HepG2 (cell line): Measurements from ENCODE around the gene BCL2L13. TPM values are rescaled to one million over a fixed set of nuclear protein-coding genes. Genes with fewer than 3 reads are reported as not detected.

Source experiments
- BCLAF1 ChIP-seq: fragments of 450-650 bp; IDR thresholded peaks from 2 replicates; pipeline ENCODE4 v1.6.1; 2017; ENCODE audit warnings: mild to moderate bottlenecking
- CEBPZ ChIP-seq: IDR thresholded peaks from 2 replicates; pipeline ENCODE4 v1.6.1; 2012; ENCODE audit warnings: low read length, improper control_type of control experiment
- CENPX ChIP-seq: sonication (generic); formaldehyde crosslinking; IDR thresholded peaks from 2 replicates; pipeline ENCODE4 v1.9.0; 2021; ENCODE audit warnings: mild to moderate bottlenecking, missing genetic modification reagents, moderate library complexity
- CERS6 ChIP-seq: sonication (generic); formaldehyde crosslinking; IDR thresholded peaks from 2 replicates; pipeline ENCODE4 v1.5.0; 2020; ENCODE audit warnings: missing genetic modification reagents
- CREB3 ChIP-seq: sonication (generic); formaldehyde crosslinking; IDR thresholded peaks from 2 replicates; pipeline ENCODE4 v1.5.0; 2020; ENCODE audit warnings: missing genetic modification reagents
- DMTF1 ChIP-seq: sonication (generic); formaldehyde crosslinking; IDR thresholded peaks from 2 replicates; pipeline ENCODE4 v1.4.0; 2020; ENCODE audit warnings: mild to moderate bottlenecking, missing genetic modification reagents
- FOXJ3 ChIP-seq: sonication (generic); formaldehyde crosslinking; IDR thresholded peaks from 2 replicates; pipeline ENCODE4 v1.4.0; 2020; ENCODE audit warnings: missing genetic modification reagents, mild to moderate bottlenecking, borderline replicate concordance
- KLF12 ChIP-seq: sonication (generic); formaldehyde crosslinking; IDR thresholded peaks from 2 replicates; pipeline ENCODE4 v1.4.0; 2020; ENCODE audit warnings: missing genetic modification reagents, borderline replicate concordance
- POLR2G ChIP-seq: fragments of 200-400 bp; formaldehyde crosslinking; IDR thresholded peaks from 2 replicates; pipeline ENCODE4 v1.6.1; 2018; ENCODE audit warnings: mild to moderate bottlenecking, low read depth, low read length, moderate library complexity
- RBM22 ChIP-seq: fragments of 200-400 bp; formaldehyde crosslinking; optimal IDR thresholded peaks from 2 replicates; pipeline ENCODE3; 2017; ENCODE audit warnings: mild to moderate bottlenecking, low read length, moderate library complexity
- ZNF225 ChIP-seq: sonication (generic); formaldehyde crosslinking; IDR thresholded peaks from 2 replicates; pipeline ENCODE4 v1.4.0; 2020; ENCODE audit warnings: mild to moderate bottlenecking, missing genetic modification reagents
- ZNF251 ChIP-seq: sonication (generic); formaldehyde crosslinking; IDR thresholded peaks from 2 replicates; pipeline ENCODE4 v1.9.0; 2021; ENCODE audit warnings: mild to moderate bottlenecking, missing genetic modification reagents
- ZNF260 ChIP-seq: sonication (generic); formaldehyde crosslinking; IDR thresholded peaks from 2 replicates; pipeline ENCODE4 v1.4.0; 2020; ENCODE audit warnings: missing genetic modification reagents, low read depth, mild to moderate bottlenecking, borderline replicate concordance
- ZNF383 ChIP-seq: sonication (generic); formaldehyde crosslinking; IDR thresholded peaks from 2 replicates; pipeline ENCODE4 v1.4.0; 2020; ENCODE audit warnings: missing genetic modification reagents, mild to moderate bottlenecking, borderline replicate concordance
- ZNF709 ChIP-seq: sonication (generic); formaldehyde crosslinking; IDR thresholded peaks from 2 replicates; pipeline ENCODE4 v1.5.0; 2020; ENCODE audit warnings: mild to moderate bottlenecking, missing genetic modification reagents
- ZNF800 ChIP-seq: sonication (generic); formaldehyde crosslinking; IDR thresholded peaks from 2 replicates; pipeline ENCODE4 v1.4.0; 2020; ENCODE audit warnings: missing genetic modification reagents
- ZNF883 ChIP-seq: sonication (generic); formaldehyde crosslinking; IDR thresholded peaks from 2 replicates; pipeline ENCODE4 v1.5.1; 2020; ENCODE audit warnings: mild to moderate bottlenecking, missing genetic modification reagents; ENCODE audit errors: not compliant biosample characterization
- polyA plus RNA-seq, 8 experiments: library from polyadenylated mRNA; depleted of rRNA in 3 of 8; stranded (reverse) in 7 of 8; unstranded in 1 of 8; fragments of >200 nt; fragmentation: Illumina TruSeq in 4 of 8; extraction: Trizol in 4 of 8; gene quantifications; 2 replicates each; pipeline versions ENCODE4 v1.2.1 to v1.2.3, GENCODE V29; 2011 to 2016; ENCODE audit warnings: low read depth in 4 of 8, missing spikeins in 1 of 8, mixed read lengths in 1 of 8; ENCODE audit not compliant: insufficient read depth in 1 of 8
- total RNA-seq, 5 experiments: library from RNA; depleted of rRNA; stranded (reverse); fragments of >200 nt; fragmentation: Illumina TruSeq; extraction: Trizol; gene quantifications; 2 replicates each; pipeline ENCODE4 v1.2.3, GENCODE V29; 2016; ENCODE audit warnings: low read depth in 1 of 5

BCL2L13 gene
- total and polyA plus RNA-seq, 2 of the 13 experiments (the other 11 are each of a cell fraction or from before 2014, with no cell fraction given): 13.5 to 14.6 TPM

GRCh38 chr22:17639247-17639741 is 737 bp downstream of the BCL2L13 start (continued):
- TF ChIP-seq BCLAF1 (no peak), KLF12 (CRISPR knock-in tag) (0 out of 2 replicates have a peak, but pooled peaks have one; percentile 59), ZNF383 (no peak), CERS6 (CRISPR knock-in tag) (no peak), ZNF709 (CRISPR knock-in tag) (no peak), ZNF883 (CRISPR knock-in tag) (no peak), CEBPZ (no peak), DMTF1 (CRISPR knock-in tag) (no peak), ZNF251 (CRISPR knock-in tag) (no peak), ZNF225 (no peak), FOXJ3 (CRISPR knock-in tag) (no peak), RBM22 (no peak), ZNF800 (CRISPR knock-in tag) (peak; percentile 55; the same call in 1 of the 2 replicates), POLR2G (0 out of 2 replicates have a peak, but pooled peaks have one; percentile 36), CENPX (no peak), ZNF260 (no peak), CREB3 (CRISPR knock-in tag) (no peak)
